H1 (cell line): Measurements from ENCODE around the gene GPNMB. TPM values are rescaled to one million over a fixed set of nuclear protein-coding genes. Genes with fewer than 3 reads are reported as not detected.

Source experiments
- CTCF ChIA-PET: fragments of 300-600 bp; sonication (Branson Sonifier 250); formaldehyde crosslinking; loops from one replicate; lab custom pipeline; 2021; ENCODE audit not compliant: partially characterized antibody; lab: Charles Lee
- POLR2A ChIA-PET: fragments of 300-600 bp; sonication (Branson Sonifier 250); formaldehyde crosslinking; loops from one replicate; lab custom pipeline; 2021; ENCODE audit warnings: inconsistent platforms; ENCODE audit not compliant: partially characterized antibody; lab: Charles Lee
- DNase-seq, 2 experiments: peaks; one replicate each; pipeline versions ENCODE4 v3.0.0 to v3.0.0-alpha.2; 2010 to 2022; ENCODE audit warnings: low spot score in 2 of 2, low read depth in 1 of 2, mixed read lengths in 1 of 2
- FAIRE-seq: peaks from 2 replicates; lab custom pipeline; 2011; peaks lifted over from hg19 to GRCh38; lab: Jason Lieb, UNC
- H2AFZ ChIP-seq: 2 replicates; pipeline ENCODE4 v1.8.1; 2012; ENCODE audit warnings: low read length, inconsistent platforms
- H2AK5ac ChIP-seq: 2 replicates; pipeline ENCODE4 v1.6.1; 2013; ENCODE audit warnings: low read depth, low read length
- H2BK120ac ChIP-seq: replicated peaks from 2 replicates; pipeline ENCODE3; 2013; ENCODE audit warnings: low read depth, low read length, inconsistent platforms
- H2BK12ac ChIP-seq: 2 replicates; pipeline ENCODE4 v1.6.1; 2013; ENCODE audit warnings: low read depth, low read length
- H2BK15ac ChIP-seq: 2 replicates; pipeline ENCODE4 v1.6.1; 2013; ENCODE audit warnings: low read length
- H2BK20ac ChIP-seq: 2 replicates; pipeline ENCODE4 v1.6.1; 2013; ENCODE audit warnings: low read length
- H2BK5ac ChIP-seq: 2 replicates; pipeline ENCODE4 v1.6.1; 2013; ENCODE audit warnings: low read depth, low read length
- H3K14ac ChIP-seq: 2 replicates; pipeline ENCODE4 v1.6.1; 2013; ENCODE audit warnings: inconsistent platforms; ENCODE audit not compliant: insufficient read length
- H3K18ac ChIP-seq: 2 replicates; pipeline ENCODE4 v1.6.1; 2013; ENCODE audit warnings: low read length; ENCODE audit errors: extremely low read depth
- H3K23ac ChIP-seq: 2 replicates; pipeline ENCODE4 v1.6.1; 2013; ENCODE audit warnings: inconsistent platforms; ENCODE audit not compliant: insufficient read length
- H3K23me2 ChIP-seq: 2 replicates; pipeline ENCODE4 v1.6.1; 2013; ENCODE audit warnings: low read depth, low read length
- H3K27ac ChIP-seq: 2 replicates; pipeline ENCODE4 v1.6.1; 2011; ENCODE audit warnings: low read depth, low read length, inconsistent platforms
- H3K27me3 ChIP-seq, 4 experiments: replicated peaks in 1 of 4; 1 replicate in 1 of 4; 2 replicates in 3 of 4; pipeline versions ENCODE4 v1.6.1 to v1.8.1; 2011 to 2013; ENCODE audit warnings: low read length in 3 of 4, mild to moderate bottlenecking in 3 of 4, inconsistent platforms in 2 of 4, mixed read lengths in 2 of 4, moderate library complexity in 1 of 4; ENCODE audit not compliant: control insufficient read depth in 3 of 4, insufficient read depth in 3 of 4; ENCODE audit errors: extremely low read depth in 1 of 4
- H3K36me3 ChIP-seq, 4 experiments: 2 replicates each; pipeline versions ENCODE4 v1.6.1 to v1.8.1; 2011 to 2013; ENCODE audit warnings: mild to moderate bottlenecking in 4 of 4, low read length in 3 of 4, moderate library complexity in 2 of 4, control low read depth in 1 of 4, inconsistent platforms in 1 of 4; ENCODE audit not compliant: insufficient read depth in 4 of 4, control insufficient read depth in 2 of 4
- H3K4ac ChIP-seq: replicated peaks from 2 replicates; pipeline ENCODE3; 2013; ENCODE audit warnings: low read length, low read depth, mixed read lengths, inconsistent platforms; ENCODE audit not compliant: insufficient read length
- H3K4me1 ChIP-seq, 4 experiments: replicated peaks in 1 of 4; 1 replicate in 1 of 4; 2 replicates in 3 of 4; pipeline versions ENCODE4 v1.6.1 to v1.8.1; 2011 to 2013; ENCODE audit warnings: low read length in 3 of 4, inconsistent platforms in 2 of 4, mixed read lengths in 1 of 4; ENCODE audit not compliant: insufficient read depth in 4 of 4, control insufficient read depth in 3 of 4
- H3K4me2 ChIP-seq, 2 experiments: 2 replicates each; pipeline versions ENCODE4 v1.6.1 to v1.8.1; 2011 to 2013; ENCODE audit warnings: low read depth in 2 of 2, low read length in 2 of 2, control low read depth in 1 of 2, inconsistent platforms in 1 of 2, mild to moderate bottlenecking in 1 of 2; ENCODE audit not compliant: insufficient read depth in 1 of 2
- H3K4me3 ChIP-seq, 4 experiments: fragments of 200-600, 300-600 bp in 1 of 4; sonication (generic), shearing (Covaris generic), sonication (Bioruptor Twin) in 1 of 4; 2 replicates each; pipeline versions ENCODE4 v1.5.1 to v1.8.1; 2011 to 2016; ENCODE audit warnings: low read length in 4 of 4, low read depth in 3 of 4, control low read depth in 2 of 4, inconsistent platforms in 2 of 4, mild to moderate bottlenecking in 2 of 4, mixed read lengths in 1 of 4, moderate library complexity in 1 of 4; ENCODE audit not compliant: insufficient read depth in 2 of 4; ENCODE audit errors: extremely low read depth in 1 of 4
- H3K56ac ChIP-seq: replicated peaks from 2 replicates; pipeline ENCODE3; 2013; ENCODE audit warnings: low read depth, mild to moderate bottlenecking, mixed read lengths, low read length, inconsistent platforms; ENCODE audit not compliant: insufficient read length
- H3K79me1 ChIP-seq: 2 replicates; pipeline ENCODE4 v1.6.1; 2013; ENCODE audit warnings: low read depth, low read length, control low read depth
- H3K79me2 ChIP-seq, 2 experiments: 2 replicates each; pipeline versions ENCODE4 v1.6.1 to v1.8.1; 2012 to 2013; ENCODE audit warnings: low read length in 2 of 2, mild to moderate bottlenecking in 2 of 2, inconsistent platforms in 1 of 2; ENCODE audit not compliant: insufficient read depth in 2 of 2, control insufficient read depth in 1 of 2
- H3K9ac ChIP-seq, 4 experiments: replicated peaks in 1 of 4; 1 replicate in 1 of 4; 2 replicates in 3 of 4; pipeline versions ENCODE4 v1.6.1 to v1.8.1; 2011 to 2013; ENCODE audit warnings: low read depth in 3 of 4, low read length in 3 of 4, control low read depth in 2 of 4, mild to moderate bottlenecking in 2 of 4, moderate library complexity in 2 of 4, inconsistent platforms in 1 of 4; ENCODE audit errors: extremely low read depth in 1 of 4
- H3K9me3 ChIP-seq, 2 experiments: 2 replicates each; pipeline versions ENCODE4 v1.6.1 to v1.8.1; 2012 to 2013; ENCODE audit warnings: mild to moderate bottlenecking in 2 of 2, moderate library complexity in 2 of 2, control low read depth in 1 of 2, inconsistent platforms in 1 of 2, low read depth in 1 of 2, low read length in 1 of 2, mixed read lengths in 1 of 2; ENCODE audit not compliant: insufficient read depth in 2 of 2
- H4K20me1 ChIP-seq, 2 experiments: replicated peaks in 1 of 2; 2 replicates each; pipeline versions ENCODE3 to v1.8.1; 2011 to 2013; ENCODE audit warnings: inconsistent platforms in 2 of 2, low read length in 2 of 2, mild to moderate bottlenecking in 1 of 2; ENCODE audit not compliant: insufficient read depth in 2 of 2, control insufficient read depth in 1 of 2
- H4K5ac ChIP-seq: 2 replicates; pipeline ENCODE4 v1.6.1; 2013; ENCODE audit warnings: low read length, low read depth, mixed read lengths, inconsistent platforms; ENCODE audit not compliant: insufficient read length
- H4K8ac ChIP-seq: 2 replicates; pipeline ENCODE4 v1.8.0; 2013; ENCODE audit warnings: mild to moderate bottlenecking, moderate library complexity, low read length, inconsistent platforms; ENCODE audit not compliant: insufficient read depth; ENCODE audit errors: extremely low read depth
- H4K91ac ChIP-seq: replicated peaks from 2 replicates; pipeline ENCODE3; 2013; ENCODE audit warnings: low read length, mixed read lengths, inconsistent platforms; ENCODE audit not compliant: insufficient read length
- HDAC6 ChIP-seq: IDR thresholded peaks from one replicate; pipeline ENCODE4 v1.7.1; 2012; ENCODE audit warnings: low read depth, mild to moderate bottlenecking, inconsistent platforms, low read length, moderate library complexity
- POLR2AphosphoS5 ChIP-seq: IDR thresholded peaks from 2 replicates; pipeline ENCODE4 v1.6.1; 2011; ENCODE audit warnings: low read depth, low read length
- POU5F1 ChIP-seq: IDR thresholded peaks from 2 replicates; pipeline ENCODE4 v1.6.1; 2011; ENCODE audit warnings: low read depth, mild to moderate bottlenecking, low read length, moderate library complexity
- TAF1 ChIP-seq: IDR thresholded peaks from 2 replicates; pipeline ENCODE4 v1.6.1; 2011; ENCODE audit warnings: mild to moderate bottlenecking, low read depth, low read length
- WGBS, 2 experiments: shearing (Covaris generic) in 1 of 2; methylation state at CpG; one replicate each; pipeline versions ENCODE4 v1.1.6 to v1.1.7; 2013 to 2015; ENCODE audit warnings: low lambda C conversion rate in 2 of 2, mixed read lengths in 2 of 2, inconsistent platforms in 1 of 2, low coverage in 1 of 2, missing lambda C conversion rate in 1 of 2; ENCODE audit not compliant: insufficient replicate concordance in 2 of 2, insufficient coverage in 1 of 2, insufficient read length in 1 of 2; ENCODE audit errors: extremely low coverage in 1 of 2, missing lambda C conversion rate in 1 of 2; 5-methylcytosine and 5-hydroxymethylcytosine counted together
- polyA plus RNA-seq, 7 experiments: library from polyadenylated mRNA; depleted of rRNA in 3 of 7; stranded (reverse) in 5 of 7; unstranded in 2 of 7; fragments of >200 nt in 5 of 7; fragments of 200-250 nt in 2 of 7; gene quantifications; 1 replicate in 5 of 7; 2 replicates in 1 of 7; 4 replicates in 1 of 7; pipeline versions ENCODE4 v1.2.1 to v1.2.3, GENCODE V29; 2011 to 2013; ENCODE audit warnings: missing spikeins in 2 of 7, mixed read lengths in 2 of 7
- total RNA-seq: library from RNA; stranded (reverse); fragmentation: NEBNext Ultra II Directional; extraction: Animal tissue kit (Norgen Biotek cat#: 25700); gene quantifications from 2 replicates; pipeline ENCODE4 v1.2.1, GENCODE V29; 2021
- TF ChIP-seq, protein P1 (sequence below): IDR thresholded peaks from 2 replicates; pipeline ENCODE4 v1.6.1; 2011; ENCODE audit warnings: low read depth, mild to moderate bottlenecking, low read length; ENCODE audit not compliant: insufficient read depth

Gene GPNMB
- total and polyA plus RNA-seq, 2 of the 8 experiments (the other 6 are each of a cell fraction or from before 2014, with no cell fraction given) = 1.1 to 1.4 TPM

DNA sequence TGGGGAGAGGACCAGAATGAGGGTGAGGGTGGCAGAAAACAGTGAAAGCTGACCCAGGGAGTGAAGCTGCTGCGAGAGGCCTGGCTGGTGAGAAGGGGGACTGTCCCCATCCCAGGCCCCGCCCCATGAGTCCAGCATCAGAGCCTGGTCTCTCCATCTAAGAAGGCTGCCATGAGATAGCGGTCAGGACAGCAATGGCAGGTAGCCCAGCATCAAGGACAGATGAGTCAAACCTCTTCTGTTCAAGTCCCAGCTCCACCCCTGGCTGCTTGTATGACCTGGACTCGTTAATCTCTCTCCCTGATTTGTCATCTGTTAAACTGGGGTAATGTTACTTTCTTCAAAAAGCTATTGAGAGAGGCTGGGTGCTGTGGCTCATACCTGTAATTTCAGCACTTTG lies 22.2 kb downstream of the GPNMB start:
- CTCF ChIA-PET = interaction anchor here (1.3 to 14.1 kb wide), 3 partner anchors 9 to 278 kb away, joined by 4 to 241 read pairs (median 4); no protein-coding TSS in a partner anchor
- H4K5ac ChIP-seq = no peak overlapping the region
- no peak for TF ChIP-seq POU5F1
- TF ChIP-seq TAF1 = no peak
- no peak for TF ChIP-seq POLR2AphosphoS5
- no peak for TF ChIP-seq HDAC6
- TF ChIP-seq, protein P1, sequence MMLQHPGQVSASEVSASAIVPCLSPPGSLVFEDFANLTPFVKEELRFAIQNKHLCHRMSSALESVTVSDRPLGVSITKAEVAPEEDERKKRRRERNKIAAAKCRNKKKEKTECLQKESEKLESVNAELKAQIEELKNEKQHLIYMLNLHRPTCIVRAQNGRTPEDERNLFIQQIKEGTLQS = no peak

More for the DNA sequence above, 22.2 kb downstream of the GPNMB start:
- Histone ChIP-seq H3K14ac (no peak overlapping the region), H3K4me3 (no peak overlapping the region), H3K27me3 (no peaks in the 10 kb centered on the region), H3K36me3 (no peaks in the 10 kb centered on the region), H3K79me1 (no peaks in the 10 kb centered on the region), H3K9ac (no peak overlapping the region), H2BK15ac (no peak overlapping the region), H2AK5ac (no peak overlapping the region), H2BK20ac (no peak overlapping the region), H4K8ac (no peak overlapping the region), H4K20me1 (no peaks in the 10 kb centered on the region), H3K79me2 (no peaks in the 10 kb centered on the region), H3K4me2 (no peak overlapping the region), H3K23me2 (no peaks in the 10 kb centered on the region), H3K27ac (no peak overlapping the region), H3K4me1 (peaks cover 0 to 3% (median 0%) of the 10 kb centered on the region in 4 experiments; a peak in 2 of 7 replicates), H3K56ac (no peak overlapping the region), H2BK5ac (no peak overlapping the region), H2AFZ (no peak overlapping the region), H3K4ac (no peak overlapping the region), H2BK12ac (no peak overlapping the region), H3K9me3 (no peaks in the 10 kb centered on the region), H2BK120ac (no peak overlapping the region), H3K18ac (no peak overlapping the region), H3K23ac (no peak overlapping the region), H4K91ac (no peak overlapping the region)
- POLR2A ChIA-PET = interaction anchor here (0.7 to 1.0 kb wide), 2 partner anchors 260 to 262 kb away, joined by 3 read pairs; no protein-coding TSS in a partner anchor
- FAIRE-seq = no peak
- DNase-seq = no peak
- 91% methylated on average over 4 of the region's 4 CpGs; no CpG with 5 or more reads in 1 of the 2 experiments for WGBS, 2 experiments
